H1 (cell line): Measurements from ENCODE around the gene KIF4A.

Experiments used
- BACH1 ChIP-seq: IDR thresholded peaks from 2 replicates; pipeline ENCODE4 v1.6.1; 2012; ENCODE audit warnings: low read length, improper control_type of control experiment
- YY1 ChIP-seq: IDR thresholded peaks from 2 replicates; pipeline ENCODE4 v1.6.1; 2011; ENCODE audit warnings: low read depth, mild to moderate bottlenecking, low read length
- TF ChIP-seq, protein P1 (sequence below): IDR thresholded peaks from 2 replicates; pipeline ENCODE4 v1.6.1; 2012; ENCODE audit warnings: inconsistent platforms

GRCh38 chrX:70456256-70456655, 166.4 kb downstream of the KIF4A start:
- TF ChIP-seq YY1 (no peak), BACH1 (no peak)
- TF ChIP-seq, protein P1, sequence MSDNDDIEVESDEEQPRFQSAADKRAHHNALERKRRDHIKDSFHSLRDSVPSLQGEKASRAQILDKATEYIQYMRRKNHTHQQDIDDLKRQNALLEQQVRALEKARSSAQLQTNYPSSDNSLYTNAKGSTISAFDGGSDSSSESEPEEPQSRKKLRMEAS, result no peak
